Breast epithelium (tissue), 4 donors: ENCODE results near the gene OR5K2. TPM values are rescaled to one million over a fixed set of nuclear protein-coding genes. Genes with fewer than 3 reads are reported as not detected.

Experiments used
- DNase-seq, 2 donors: peaks; one replicate each; pipeline ENCODE4 v3.0.0-alpha.2; 2019; ENCODE audit warnings: low spot score in 2 of 2
- H3K27ac ChIP-seq, 2 donors: fragments of 200-600 bp; sonication (generic) in 1 of 2; one replicate each; pipeline ENCODE4 v1.5.1; 2016 to 2019; ENCODE audit warnings: mild to moderate bottlenecking in 1 of 2
- H3K27me3 ChIP-seq, 2 donors: fragments of 200-600 bp; sonication (generic) in 1 of 2; one replicate each; pipeline versions ENCODE4 v1.5.1 to v1.6.0; 2017 to 2019; ENCODE audit warnings: control low read depth in 1 of 2, mild to moderate bottlenecking in 1 of 2
- H3K36me3 ChIP-seq: fragments of 200-600 bp; one replicate; pipeline ENCODE4 v1.5.1; 2019
- H3K4me1 ChIP-seq, 2 donors: fragments of 200-600 bp; sonication (generic); one replicate each; pipeline ENCODE4 v1.5.1; 2016 to 2019; ENCODE audit warnings: control low read depth in 1 of 2
- H3K4me3 ChIP-seq, 3 donors: fragments of 200-600 bp; sonication (generic); 1 replicate in 2 of 3; 2 replicates in 1 of 3; pipeline ENCODE4 v1.5.1; 2016 to 2019; ENCODE audit warnings: mild to moderate bottlenecking in 3 of 3, moderate library complexity in 2 of 3
- H3K9me3 ChIP-seq, 2 donors: fragments of 200-600 bp; sonication (generic) in 1 of 2; one replicate each; pipeline ENCODE4 v1.5.1; 2016 to 2019; ENCODE audit warnings: control low read depth in 1 of 2
- POLR2A ChIP-seq: fragments of 450-650 bp; IDR thresholded peaks from one replicate; pipeline ENCODE4 v1.6.1; 2016; ENCODE audit warnings: antibody characterized with exemption, mild to moderate bottlenecking, moderate library complexity
- POLR2AphosphoS5 ChIP-seq, 3 donors: sonication (generic); formaldehyde crosslinking; IDR thresholded peaks; one replicate each; pipeline ENCODE4 v1.6.1; 2017; ENCODE audit warnings: antibody characterized with exemption in 3 of 3
- intact Hi-C: fragments of 100-400 bp; cut with DNase I; formaldehyde crosslinking; loops from one replicate; pipeline ENCODE4 v1.15.1; 2023; ENCODE audit warnings: low total_unique reads
- total RNA-seq, 3 donors: library from RNA; depleted of rRNA; stranded (reverse); fragments of >200 nt; gene quantifications; one replicate each; pipeline ENCODE4 v1.1.0, GENCODE V29; 2016
- TF ChIP-seq, protein P1 (sequence below), 3 donors: fragments of 450-650 bp; IDR thresholded peaks; one replicate each; pipeline ENCODE4 v1.5.1; 2016 to 2017; ENCODE audit warnings: antibody characterized with exemption in 3 of 3, mild to moderate bottlenecking in 3 of 3, moderate library complexity in 3 of 3

The OR5K2 gene
- total RNA-seq, 3 donors from 2014 or later, result not detected

DNA sequence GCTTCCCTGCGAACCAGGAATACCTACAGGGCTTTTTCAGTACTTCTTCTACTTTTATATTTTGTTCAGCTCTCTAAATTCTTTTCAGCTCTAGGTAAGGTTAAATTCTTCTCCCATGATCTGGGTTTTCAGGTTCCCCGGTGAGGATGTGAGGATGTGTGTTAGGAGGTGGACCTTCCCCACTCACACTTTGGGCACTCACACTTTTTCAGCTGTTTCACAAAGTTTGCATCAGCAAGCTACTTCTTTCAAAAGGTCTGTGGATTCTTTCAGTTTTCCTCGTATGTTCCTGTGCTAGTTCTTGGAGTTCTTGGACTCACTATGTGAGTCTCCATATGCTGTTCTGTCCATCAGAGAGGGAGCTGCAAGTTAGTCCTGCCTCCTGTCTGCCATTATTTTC lies 13.9 kb upstream of the OR5K2 start:
- DNase-seq, result no peak
- no peak overlapping the region for H3K4me3 ChIP-seq
- no peaks in the 10 kb centered on the region for H3K36me3 ChIP-seq
- H3K4me1 ChIP-seq, result no peaks in the 10 kb centered on the region
- TF ChIP-seq POLR2A, result no peak
- no peak for TF ChIP-seq POLR2AphosphoS5 (IDR thresholded peaks at IDR 0.05)
- TF ChIP-seq, protein P1, sequence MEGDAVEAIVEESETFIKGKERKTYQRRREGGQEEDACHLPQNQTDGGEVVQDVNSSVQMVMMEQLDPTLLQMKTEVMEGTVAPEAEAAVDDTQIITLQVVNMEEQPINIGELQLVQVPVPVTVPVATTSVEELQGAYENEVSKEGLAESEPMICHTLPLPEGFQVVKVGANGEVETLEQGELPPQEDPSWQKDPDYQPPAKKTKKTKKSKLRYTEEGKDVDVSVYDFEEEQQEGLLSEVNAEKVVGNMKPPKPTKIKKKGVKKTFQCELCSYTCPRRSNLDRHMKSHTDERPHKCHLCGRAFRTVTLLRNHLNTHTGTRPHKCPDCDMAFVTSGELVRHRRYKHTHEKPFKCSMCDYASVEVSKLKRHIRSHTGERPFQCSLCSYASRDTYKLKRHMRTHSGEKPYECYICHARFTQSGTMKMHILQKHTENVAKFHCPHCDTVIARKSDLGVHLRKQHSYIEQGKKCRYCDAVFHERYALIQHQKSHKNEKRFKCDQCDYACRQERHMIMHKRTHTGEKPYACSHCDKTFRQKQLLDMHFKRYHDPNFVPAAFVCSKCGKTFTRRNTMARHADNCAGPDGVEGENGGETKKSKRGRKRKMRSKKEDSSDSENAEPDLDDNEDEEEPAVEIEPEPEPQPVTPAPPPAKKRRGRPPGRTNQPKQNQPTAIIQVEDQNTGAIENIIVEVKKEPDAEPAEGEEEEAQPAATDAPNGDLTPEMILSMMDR (IDR thresholded peaks at IDR 0.05), result no peak
- H3K27ac ChIP-seq, result no peak overlapping the region
- no peaks in the 10 kb centered on the region for H3K27me3 ChIP-seq
- H3K9me3 ChIP-seq, result peaks cover 26 to 48% of the 10 kb centered on the region in 2 donors
- intact Hi-C loops, result no loop called here

DNA sequence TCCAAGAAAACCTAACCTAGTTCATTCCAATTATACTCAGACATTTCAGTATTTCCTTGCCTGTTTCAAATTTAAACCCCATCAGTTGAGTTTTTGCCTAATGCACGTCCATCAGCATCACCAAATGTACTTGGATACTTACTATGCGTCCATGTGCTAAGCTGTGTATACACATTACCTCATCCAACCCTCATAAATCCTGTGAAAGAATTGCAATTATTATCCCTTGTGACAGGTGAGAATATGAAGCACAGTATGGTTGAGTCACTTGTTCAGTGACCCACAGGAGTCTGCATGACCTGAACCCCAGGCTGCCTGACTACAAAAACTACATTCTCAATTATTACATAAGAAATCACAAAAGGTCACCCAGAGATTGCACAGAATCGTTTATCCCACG lies 2.5 kb downstream of the OR5K2 start:
- Histone ChIP-seq H3K27me3 (no peaks in the 10 kb centered on the region), H3K4me3 (no peak overlapping the region), H3K36me3 (no peaks in the 10 kb centered on the region), H3K4me1 (no peaks in the 10 kb centered on the region), H3K9me3 (no peaks in the 10 kb centered on the region), H3K27ac (no peak overlapping the region)
- DNase-seq, result no peak
- TF ChIP-seq POLR2AphosphoS5 (IDR thresholded peaks at IDR 0.05) (no peak), POLR2A (no peak)
- TF ChIP-seq, protein P1 (IDR thresholded peaks at IDR 0.05), result no peak
- intact Hi-C loops, result no loop called here

DNA sequence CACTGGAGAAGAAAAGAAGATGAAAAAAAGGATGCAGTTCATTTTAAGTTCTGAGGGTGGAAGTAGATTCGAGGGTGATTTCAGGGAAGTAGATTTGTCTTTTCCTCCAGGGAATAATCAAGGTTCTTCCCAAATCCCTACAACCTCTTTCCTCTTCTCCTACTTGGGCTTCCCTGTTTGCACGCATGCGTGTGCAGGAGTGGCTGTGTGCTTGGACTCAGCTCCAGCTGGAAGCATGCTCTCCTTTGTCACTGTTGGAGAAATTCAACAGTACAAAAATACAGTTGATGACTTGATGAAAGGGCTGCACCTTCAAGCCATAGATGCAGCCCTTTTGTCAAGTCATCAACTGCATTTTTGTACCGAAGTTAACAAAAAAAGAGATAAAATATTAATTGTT lies 3.8 kb downstream of the OR5K2 start:
- Histone ChIP-seq H3K36me3 (no peaks in the 10 kb centered on the region), H3K27me3 (no peaks in the 10 kb centered on the region), H3K27ac (no peak overlapping the region), H3K9me3 (no peaks in the 10 kb centered on the region), H3K4me1 (no peaks in the 10 kb centered on the region), H3K4me3 (no peak overlapping the region)
- intact Hi-C loops, result no loop called here
- DNase-seq, result no peak
- TF ChIP-seq POLR2AphosphoS5 (IDR thresholded peaks at IDR 0.05), result no peak
- TF ChIP-seq, protein P1 (IDR thresholded peaks at IDR 0.05), result no peak
- no peak for TF ChIP-seq POLR2A

DNA sequence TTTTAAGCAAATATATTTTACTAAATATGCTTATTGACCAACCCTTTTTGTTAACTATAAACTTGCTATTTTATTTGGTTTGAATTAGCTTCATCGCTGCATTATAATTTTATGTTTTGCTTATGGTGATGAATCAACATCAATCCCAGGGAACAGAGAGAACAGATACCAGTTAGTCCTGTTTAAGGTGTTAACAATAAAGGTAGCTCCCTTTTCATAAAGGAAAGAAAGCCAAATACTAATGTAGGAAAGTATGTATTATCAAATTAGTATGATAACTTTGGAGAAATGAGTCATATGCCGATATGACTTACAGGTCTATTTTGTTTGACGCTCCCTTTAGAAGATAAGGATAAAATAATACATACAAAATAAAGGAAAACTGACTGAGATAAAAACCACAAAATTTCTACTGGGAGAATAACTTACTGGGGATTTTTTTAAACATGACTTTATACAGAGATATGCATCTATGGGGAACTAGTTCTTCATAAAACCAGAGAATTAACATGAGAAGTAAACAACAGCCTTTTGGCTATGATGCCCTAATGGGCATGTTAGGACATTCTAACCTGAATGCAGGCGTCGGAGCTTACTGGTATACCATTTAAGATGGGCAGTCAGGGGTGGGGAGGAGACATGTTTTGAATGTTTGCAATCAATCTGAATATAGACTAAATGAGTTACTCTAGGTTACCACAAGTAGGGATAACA lies 4.5 kb downstream of the OR5K2 start:
- H3K27me3 ChIP-seq, result no peaks in the 10 kb centered on the region
- no peak for TF ChIP-seq POLR2A
- TF ChIP-seq POLR2AphosphoS5 (IDR thresholded peaks at IDR 0.05), result no peak
- TF ChIP-seq, protein P1 (IDR thresholded peaks at IDR 0.05), result no peak
- DNase-seq, result no peak
- H3K4me3 ChIP-seq, result no peak overlapping the region
- no peak overlapping the region for H3K27ac ChIP-seq
- no peaks in the 10 kb centered on the region for H3K36me3 ChIP-seq
- no peaks in the 10 kb centered on the region for H3K9me3 ChIP-seq
- intact Hi-C loops, result no loop called here
- no peaks in the 10 kb centered on the region for H3K4me1 ChIP-seq

DNA sequence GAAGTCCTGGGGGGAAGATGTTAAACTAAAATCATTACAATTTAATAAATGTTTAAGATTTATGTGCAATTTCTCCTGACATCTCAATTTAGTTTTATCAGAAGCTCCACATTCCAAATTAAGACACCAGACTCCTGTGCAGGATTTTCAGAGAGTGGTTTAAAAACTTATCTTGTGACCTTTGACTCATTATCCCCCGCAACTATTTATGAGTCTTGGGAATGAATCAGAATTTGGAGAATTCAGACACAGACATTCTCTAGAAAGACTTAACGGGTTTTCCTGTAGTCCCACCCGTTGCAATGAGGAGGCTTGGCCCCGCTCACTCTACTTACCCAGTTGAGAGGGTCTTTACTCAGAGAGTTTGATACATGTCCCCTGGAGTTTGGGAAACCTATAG lies 7.1 kb downstream of the OR5K2 start:
- H3K4me1 ChIP-seq, result no peaks in the 10 kb centered on the region
- no peaks in the 10 kb centered on the region for H3K27me3 ChIP-seq
- H3K4me3 ChIP-seq, result no peak overlapping the region
- no peaks in the 10 kb centered on the region for H3K9me3 ChIP-seq
- intact Hi-C loops, result no loop called here
- TF ChIP-seq POLR2A (no peak), POLR2AphosphoS5 (IDR thresholded peaks at IDR 0.05) (no peak)
- TF ChIP-seq, protein P1 (IDR thresholded peaks at IDR 0.05), result no peak
- H3K36me3 ChIP-seq, result no peaks in the 10 kb centered on the region
- H3K27ac ChIP-seq, result no peak overlapping the region
- no peak for DNase-seq
